GM18873 (cell line): ENCODE results near the gene FBXL19.
"Not testable (repeated sequence)": the region's sequence is repeated elsewhere in the genome, so short reads cannot be mapped to it uniquely, and the experiment has no call there.

ENCODE experiments used
- ATAC-seq: cut with Tn5 transposase; IDR thresholded peaks from one replicate; pipeline ENCODE4 v1.9.1; 2021; ENCODE audit warnings: mild to moderate bottlenecking, moderate library complexity, moderate number of reproducible peaks; ENCODE audit not compliant: unreplicated experiment, low FRiP score

FBXL19 gene

GRCh38 chr16:30923554-30924075 lies at the start of gene FBXL19:
Gene FBXL19, plus strand, starts transcription at chr16:30923572. Its CDS starts 2,183 bp downstream, at chr16:30925755.
- ATAC-seq: no peak

- ATAC-seq: no peak
Measured at GRCh38 chr16:30874244-30874820, 49.0 kb upstream of the FBXL19 start.

- ATAC-seq: peak; percentile 67
Measured at GRCh38 chr16:30874821-30875717, 48.3 kb upstream of the FBXL19 start.

- peak; percentile 11 for ATAC-seq
Measured at GRCh38 chr16:30875871-30876801, 47.2 kb upstream of the FBXL19 start.

DNA sequence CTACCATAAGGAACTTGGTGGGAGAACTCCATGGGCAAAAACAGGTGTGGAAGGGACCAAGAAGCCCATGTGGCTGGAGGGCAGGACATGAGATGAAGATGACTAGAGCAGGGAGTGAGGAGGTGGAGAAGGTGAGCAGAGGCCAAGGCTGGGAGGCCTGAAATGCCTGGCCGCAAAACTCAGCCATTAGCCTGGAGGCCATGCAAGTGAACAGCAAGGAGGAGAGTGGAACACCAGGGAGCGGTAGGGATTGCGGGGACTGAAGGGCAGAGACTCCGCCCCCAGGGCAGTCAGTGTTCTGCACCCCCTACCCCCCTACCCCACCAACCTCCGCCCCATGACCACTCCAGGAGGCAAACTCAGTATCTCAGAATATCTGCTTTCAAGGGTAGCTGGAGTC lies 46.5 kb upstream of the FBXL19 start:
- ATAC-seq: no peak

DNA sequence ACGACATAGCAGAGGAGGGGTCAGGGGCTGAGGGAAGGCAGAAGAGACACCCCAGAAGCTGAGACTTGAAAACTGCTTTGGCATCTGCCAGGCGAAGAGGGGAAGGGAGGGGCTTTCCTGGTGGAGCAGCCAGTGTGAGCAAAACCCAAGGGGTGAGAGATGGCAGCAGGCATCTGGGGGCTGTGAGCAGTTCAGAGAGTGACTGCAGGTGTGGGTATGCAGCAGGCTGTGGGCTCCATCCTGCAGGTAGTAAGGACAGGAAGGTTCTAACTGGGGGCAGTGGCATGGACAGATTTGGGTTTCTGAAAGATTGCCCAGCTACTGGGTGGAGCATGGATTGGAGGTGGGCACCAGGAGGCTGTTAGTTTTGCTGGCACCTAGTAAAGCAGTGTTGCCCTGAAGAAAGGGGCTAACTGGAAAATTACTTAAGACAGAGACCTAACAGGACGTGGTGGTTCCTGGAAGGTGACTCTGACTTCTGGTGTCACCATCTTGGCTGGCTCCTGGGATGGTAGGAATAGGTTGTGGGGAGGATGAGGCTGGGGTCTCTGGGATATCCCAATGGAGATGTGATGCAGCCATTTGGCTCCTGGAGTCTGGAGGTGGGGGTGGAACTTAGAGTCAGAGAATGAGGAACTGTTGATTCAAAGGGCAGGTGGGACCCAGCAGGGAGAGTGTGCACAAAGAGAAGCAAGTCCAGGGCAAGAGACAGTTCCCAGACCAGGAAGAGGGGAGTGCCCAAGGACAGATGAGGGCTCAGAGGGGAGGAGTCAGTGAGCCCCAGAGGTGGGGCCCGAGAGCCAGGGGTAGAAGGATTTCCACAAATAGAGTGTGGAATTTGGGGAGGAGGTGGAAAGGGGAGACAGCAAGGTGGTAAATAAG lies 40.7 kb upstream of the FBXL19 start:
- ATAC-seq: no peak

DNA sequence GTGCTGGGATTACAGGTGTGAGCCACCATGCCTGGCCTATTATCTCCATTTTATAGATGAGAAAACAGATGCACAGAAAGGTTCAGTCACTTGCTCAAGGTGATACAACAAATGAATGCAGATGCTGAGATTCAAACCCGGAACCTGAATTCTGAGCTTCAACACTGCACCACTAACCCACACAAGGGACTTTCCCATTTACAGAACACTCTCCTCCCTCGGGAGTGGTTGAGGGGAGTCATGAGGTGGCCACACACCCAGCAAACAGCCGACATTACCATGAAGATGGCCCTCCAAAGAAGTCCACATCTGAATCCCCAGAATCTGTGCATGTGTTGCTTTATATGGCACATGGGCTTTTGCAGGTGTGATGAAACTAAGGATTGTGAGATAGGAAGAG lies 38.6 kb upstream of the FBXL19 start:
- no peak for ATAC-seq

GRCh38 chr16:30885196-30885595 lies 38.2 kb upstream of the FBXL19 start:
- ATAC-seq: no peak

DNA sequence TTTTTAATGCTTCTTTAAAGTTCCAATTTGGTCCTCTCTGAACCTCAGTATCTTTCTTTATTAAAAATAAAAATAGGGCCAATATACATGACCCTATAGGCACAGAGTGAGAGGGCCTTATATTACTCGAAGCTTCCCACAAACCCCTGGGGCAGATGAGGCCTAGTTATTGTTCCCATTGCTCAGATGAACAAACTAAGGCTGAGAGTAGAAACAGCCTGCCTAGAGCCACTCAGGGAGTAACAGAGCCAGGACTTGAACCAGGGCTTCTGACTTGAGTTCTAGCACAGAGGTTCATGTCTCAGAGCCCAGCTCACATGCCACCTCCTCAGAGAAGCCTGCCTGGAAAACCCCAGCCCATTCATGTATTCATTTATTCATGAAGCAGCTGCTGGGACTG lies 37.2 kb upstream of the FBXL19 start:
- ATAC-seq: no peak

GRCh38 chr16:30887927-30888326 lies 35.4 kb upstream of the FBXL19 start:
- ATAC-seq: no peak

- ATAC-seq: no peak
Measured at GRCh38 chr16:30888856-30889499, 34.4 kb upstream of the FBXL19 start.

DNA sequence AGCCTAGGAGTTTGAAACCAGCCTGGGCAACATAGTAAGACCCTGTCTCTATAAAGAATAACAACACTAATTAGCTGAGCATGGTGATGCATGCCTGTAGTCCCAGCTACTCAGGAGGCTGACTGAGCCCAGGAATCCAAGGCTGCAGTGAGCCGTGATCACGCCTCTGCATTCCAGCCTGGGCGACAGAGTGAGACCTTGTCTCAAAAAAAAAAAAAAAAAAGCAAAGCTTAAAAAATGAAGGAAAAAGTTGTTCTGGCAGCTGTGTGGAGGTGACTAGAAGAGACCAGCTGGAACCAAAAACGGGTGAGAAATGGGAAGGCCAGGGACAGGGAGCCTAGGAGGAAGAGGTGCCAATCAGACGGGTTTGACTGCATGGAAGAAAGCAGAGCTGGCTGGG lies 33.7 kb upstream of the FBXL19 start:
- ATAC-seq: no peak

GRCh38 chr16:30891043-30891823 lies 32.1 kb upstream of the FBXL19 start:
- ATAC-seq: not testable (repeated sequence)

- no peak for ATAC-seq
Measured at GRCh38 chr16:30892670-30893416, 30.5 kb upstream of the FBXL19 start.

DNA sequence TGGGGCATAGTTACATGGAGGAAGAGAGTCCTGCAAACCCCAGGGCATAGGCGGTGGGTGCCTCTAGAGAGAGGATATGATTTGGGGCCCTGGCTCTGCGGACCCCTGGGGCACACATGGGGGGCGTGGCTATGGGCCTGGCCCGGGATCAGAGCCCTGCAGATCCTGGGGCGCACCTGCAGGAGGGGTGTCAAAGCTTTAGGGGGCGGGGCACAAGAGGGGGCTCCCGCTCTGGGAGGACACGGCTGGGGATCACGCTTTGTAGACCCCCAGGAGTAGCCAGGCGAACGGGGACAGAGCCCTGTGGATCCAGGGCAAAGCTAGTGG lies 30.0 kb upstream of the FBXL19 start:
- no peak for ATAC-seq

DNA sequence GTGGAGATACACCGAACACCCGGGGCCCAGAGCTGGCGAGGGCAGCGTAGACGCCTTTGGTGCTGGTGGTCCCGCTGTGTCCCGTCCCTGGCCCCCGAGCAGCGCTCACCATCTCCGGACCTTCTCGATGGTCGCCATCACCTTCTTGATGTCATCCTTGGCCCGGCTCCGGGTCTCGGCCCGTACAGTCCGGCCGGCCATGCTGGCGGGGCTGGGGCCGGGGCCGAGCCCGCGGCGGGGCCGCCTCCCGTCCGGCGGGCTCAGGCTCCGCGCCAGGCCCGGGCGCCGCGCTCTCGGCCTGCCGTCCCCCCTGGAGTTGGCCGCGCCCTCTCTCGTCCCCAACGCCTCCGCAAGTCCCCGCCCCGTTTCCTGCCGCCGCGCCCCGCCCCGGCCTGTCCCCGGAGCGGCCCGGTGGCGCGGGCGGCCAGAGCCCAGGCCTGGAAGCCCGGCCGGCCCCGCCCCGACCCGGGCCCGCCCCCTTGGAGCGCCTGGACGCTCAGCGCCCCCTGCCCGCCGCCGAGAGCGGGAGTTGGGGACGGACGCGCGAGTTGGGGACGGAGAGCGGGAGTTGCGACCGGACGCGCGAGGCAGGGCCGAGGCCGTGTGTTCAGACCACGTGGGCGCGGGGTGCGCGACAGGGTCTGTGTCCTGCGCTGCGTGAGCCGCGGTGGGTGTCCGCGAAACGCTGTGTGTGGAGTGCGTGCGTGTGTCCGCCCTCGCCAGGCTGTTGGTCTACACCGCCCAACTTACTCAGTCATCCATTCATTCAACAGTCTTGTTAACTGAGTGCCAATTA lies 29.4 kb upstream of the FBXL19 start, which contains the start of gene BCL7C:
Gene BCL7C, minus strand, starts transcription at position 334 of the 796 bp plus-strand sequence. Its CDS starts 133 bp downstream, at position 201.
- ATAC-seq: peak; percentile 51
